Measurements from ENCODE around the gene SDCCAG8. TPM values are rescaled to one million over a fixed set of nuclear protein-coding genes. Genes with fewer than 3 reads are reported as not detected.

The SDCCAG8 gene
- total RNA-seq, 2 donors from 2014 or later: 49.0 to 56.4 TPM

- no peaks in the 10 kb centered on the region for H3K9me3 ChIP-seq
- no peak overlapping the region for H3K4me3 ChIP-seq
- ATAC-seq (no peak), DNase-seq (no peak)
- H3K4me1 ChIP-seq: no peaks in the 10 kb centered on the region
- TF ChIP-seq POLR2A (IDR thresholded peaks at IDR 0.05): no peak
- TF ChIP-seq, protein P1, sequence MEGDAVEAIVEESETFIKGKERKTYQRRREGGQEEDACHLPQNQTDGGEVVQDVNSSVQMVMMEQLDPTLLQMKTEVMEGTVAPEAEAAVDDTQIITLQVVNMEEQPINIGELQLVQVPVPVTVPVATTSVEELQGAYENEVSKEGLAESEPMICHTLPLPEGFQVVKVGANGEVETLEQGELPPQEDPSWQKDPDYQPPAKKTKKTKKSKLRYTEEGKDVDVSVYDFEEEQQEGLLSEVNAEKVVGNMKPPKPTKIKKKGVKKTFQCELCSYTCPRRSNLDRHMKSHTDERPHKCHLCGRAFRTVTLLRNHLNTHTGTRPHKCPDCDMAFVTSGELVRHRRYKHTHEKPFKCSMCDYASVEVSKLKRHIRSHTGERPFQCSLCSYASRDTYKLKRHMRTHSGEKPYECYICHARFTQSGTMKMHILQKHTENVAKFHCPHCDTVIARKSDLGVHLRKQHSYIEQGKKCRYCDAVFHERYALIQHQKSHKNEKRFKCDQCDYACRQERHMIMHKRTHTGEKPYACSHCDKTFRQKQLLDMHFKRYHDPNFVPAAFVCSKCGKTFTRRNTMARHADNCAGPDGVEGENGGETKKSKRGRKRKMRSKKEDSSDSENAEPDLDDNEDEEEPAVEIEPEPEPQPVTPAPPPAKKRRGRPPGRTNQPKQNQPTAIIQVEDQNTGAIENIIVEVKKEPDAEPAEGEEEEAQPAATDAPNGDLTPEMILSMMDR (IDR thresholded peaks at IDR 0.05): no peak
- H3K27ac ChIP-seq: no peak overlapping the region
- WGBS, 2 donors: 95 to 100% methylated on average over 1 of the region's 1 CpG
- no peaks in the 10 kb centered on the region for H3K27me3 ChIP-seq
- intact Hi-C loops (cut with DNase I): no loop called here
- no peaks in the 10 kb centered on the region for H3K36me3 ChIP-seq (replicated peaks in 1 of 2; ENCODE audit: insufficient read depth in 1 of 2, low read depth in 2 of 2)
Measured at GRCh38 chr1:243299069-243299468, 43.2 kb downstream of the SDCCAG8 start.

GRCh38 chr1:243301059-243301458, 45.2 kb downstream of the SDCCAG8 start:
- no peaks in the 10 kb centered on the region for H3K4me1 ChIP-seq
- H3K9me3 ChIP-seq: no peaks in the 10 kb centered on the region
- DNase-seq: no peak
- no peak for ATAC-seq
- H3K27ac ChIP-seq: no peak overlapping the region
- TF ChIP-seq POLR2A (IDR thresholded peaks at IDR 0.05): no peak
- TF ChIP-seq, protein P1 (IDR thresholded peaks at IDR 0.05): no peak
- H3K27me3 ChIP-seq: no peaks in the 10 kb centered on the region
- WGBS, 2 donors: 65 to 93% methylated on average over 2 of the region's 2 CpGs
- no peak overlapping the region for H3K4me3 ChIP-seq
- H3K36me3 ChIP-seq (replicated peaks in 1 of 2; ENCODE audit: insufficient read depth in 1 of 2, low read depth in 2 of 2): no peaks in the 10 kb centered on the region
- intact Hi-C loops (cut with DNase I): no loop called here

- WGBS, 2 donors: 97 to 100% methylated on average over 1 of the region's 1 CpG
- TF ChIP-seq, protein P1 (IDR thresholded peaks at IDR 0.05): no peak
- no peak for TF ChIP-seq POLR2A (IDR thresholded peaks at IDR 0.05)
- intact Hi-C loops (cut with DNase I): no loop called here
- no peak overlapping the region for H3K4me3 ChIP-seq
- H3K27me3 ChIP-seq: no peaks in the 10 kb centered on the region
- H3K9me3 ChIP-seq: no peaks in the 10 kb centered on the region
- peaks cover 0 to 7% of the 10 kb centered on the region in 2 donors for H3K36me3 ChIP-seq (replicated peaks in 1 of 2; ENCODE audit: insufficient read depth in 1 of 2, low read depth in 2 of 2)
- DNase-seq (no peak), ATAC-seq (no peak)
- peaks cover 10% of the 10 kb centered on the region for H3K4me1 ChIP-seq
- no peak overlapping the region for H3K27ac ChIP-seq
Measured at GRCh38 chr1:243311809-243312208, 56.0 kb downstream of the SDCCAG8 start.

- H3K27ac ChIP-seq: no peak overlapping the region
- peaks cover 11% of the 10 kb centered on the region for H3K4me1 ChIP-seq
- intact Hi-C loops (cut with DNase I): no loop called here
- DNase-seq (no peak), ATAC-seq (no peak)
- H3K4me3 ChIP-seq: no peak overlapping the region
- H3K9me3 ChIP-seq: no peaks in the 10 kb centered on the region
- H3K27me3 ChIP-seq: no peaks in the 10 kb centered on the region
- 85 to 92% methylated on average over 5 of the region's 5 CpGs for WGBS, 2 donors
- peaks cover 0 to 7% of the 10 kb centered on the region in 2 donors for H3K36me3 ChIP-seq (replicated peaks in 1 of 2; ENCODE audit: insufficient read depth in 1 of 2, low read depth in 2 of 2)
- TF ChIP-seq, protein P1 (IDR thresholded peaks at IDR 0.05): no peak
- TF ChIP-seq POLR2A (IDR thresholded peaks at IDR 0.05): no peak
Measured at GRCh38 chr1:243312952-243313634, 57.3 kb downstream of the SDCCAG8 start.

All from body of pancreas (tissue), 4 donors.